Measurements from ENCODE around the gene LRRC72. TPM values are rescaled to one million over a fixed set of nuclear protein-coding genes. Genes with fewer than 3 reads are reported as not detected.
"Not testable (repeated sequence)": the region's sequence is repeated elsewhere in the genome, so short reads cannot be mapped to it uniquely, and the experiment has no call there.

The LRRC72 gene
- not detected for total RNA-seq

DNA sequence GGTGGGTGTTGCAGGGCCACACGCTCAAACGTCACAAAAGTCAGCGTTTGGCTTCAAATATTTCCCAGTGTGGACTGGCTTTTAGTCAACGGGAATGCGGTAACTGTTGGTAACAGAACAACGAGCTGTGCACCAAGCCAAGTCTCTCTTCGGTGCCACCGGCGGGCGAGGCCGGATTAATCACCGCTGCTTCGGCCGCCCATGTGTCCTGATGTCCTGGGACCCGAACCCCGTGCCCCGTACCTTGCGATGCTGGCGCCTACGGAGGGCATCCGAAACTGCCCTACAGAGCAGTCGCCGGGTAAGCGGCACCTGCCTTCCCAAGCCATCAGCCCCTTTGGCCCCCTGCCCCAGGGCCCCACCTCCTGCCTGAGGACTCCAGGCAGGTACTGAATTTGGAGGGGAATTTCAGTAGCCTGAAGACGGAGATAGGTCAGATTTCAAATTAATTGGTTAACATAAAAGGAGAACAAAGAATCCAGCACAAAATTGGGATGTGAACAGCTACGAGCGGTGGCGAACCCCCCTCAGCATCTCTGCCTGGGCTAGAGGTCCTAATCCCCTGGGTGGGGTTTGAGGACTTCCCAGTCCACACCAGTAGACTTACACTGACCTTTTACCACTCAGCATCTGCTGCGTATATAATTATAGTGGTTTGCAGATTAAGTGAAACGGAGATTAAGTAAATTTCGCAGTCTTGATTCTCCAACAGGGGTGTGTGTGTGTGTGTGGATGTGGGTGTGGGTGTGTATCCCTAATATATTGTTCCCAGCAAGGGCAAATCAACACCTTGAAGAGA is at the start of gene LRRC72:
TSS of gene LRRC72 (plus strand) at position 84 of the 799 bp plus-strand sequence. CDS start at position 212, 128 bp downstream.
- no peak for DNase-seq (ENCODE audit: low spot score)
- ATAC-seq: no peak

DNA sequence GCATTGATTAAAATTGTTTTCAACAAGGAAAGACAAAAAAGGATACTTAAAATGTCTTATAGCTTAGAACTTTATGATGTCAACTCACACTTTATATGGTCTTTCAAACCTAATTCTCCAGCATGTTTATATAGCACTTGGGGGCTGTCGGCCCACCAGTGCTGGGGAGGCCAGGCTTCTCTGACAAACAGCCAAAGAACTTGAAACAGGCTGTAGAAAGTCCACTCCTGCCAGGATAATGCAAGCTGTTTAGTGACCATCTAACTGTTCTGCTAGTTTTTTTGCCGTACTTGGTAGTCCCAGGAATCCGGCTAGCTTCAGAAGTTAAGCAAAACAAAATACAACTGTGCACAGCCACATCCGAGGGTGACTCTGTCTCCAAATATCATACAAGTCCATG is 47.5 kb upstream of the LRRC72 start:
- no peak for ATAC-seq
- no peak for DNase-seq (ENCODE audit: low spot score)

DNA sequence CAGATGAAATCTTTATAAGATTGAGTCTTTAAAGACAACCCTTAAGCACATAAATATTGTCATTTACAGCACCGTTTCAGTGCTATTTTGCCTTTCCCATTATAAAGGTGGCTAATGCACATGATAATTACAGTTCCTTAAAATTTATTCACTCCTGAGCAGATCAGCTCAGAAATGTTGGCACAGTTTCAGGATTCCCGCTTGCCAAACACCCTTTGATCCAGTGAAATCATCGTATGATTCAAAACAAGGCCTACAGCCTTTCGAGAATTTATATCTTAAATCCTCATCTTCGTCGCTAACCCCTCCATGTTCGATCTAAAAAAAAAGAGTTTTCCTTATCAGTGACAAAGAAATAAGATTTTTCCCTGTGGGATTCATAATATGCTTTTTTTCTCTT is 47.0 kb upstream of the LRRC72 start:
- peak; percentile 68 for ATAC-seq
- DNase-seq (ENCODE audit: low spot score): no peak

DNA sequence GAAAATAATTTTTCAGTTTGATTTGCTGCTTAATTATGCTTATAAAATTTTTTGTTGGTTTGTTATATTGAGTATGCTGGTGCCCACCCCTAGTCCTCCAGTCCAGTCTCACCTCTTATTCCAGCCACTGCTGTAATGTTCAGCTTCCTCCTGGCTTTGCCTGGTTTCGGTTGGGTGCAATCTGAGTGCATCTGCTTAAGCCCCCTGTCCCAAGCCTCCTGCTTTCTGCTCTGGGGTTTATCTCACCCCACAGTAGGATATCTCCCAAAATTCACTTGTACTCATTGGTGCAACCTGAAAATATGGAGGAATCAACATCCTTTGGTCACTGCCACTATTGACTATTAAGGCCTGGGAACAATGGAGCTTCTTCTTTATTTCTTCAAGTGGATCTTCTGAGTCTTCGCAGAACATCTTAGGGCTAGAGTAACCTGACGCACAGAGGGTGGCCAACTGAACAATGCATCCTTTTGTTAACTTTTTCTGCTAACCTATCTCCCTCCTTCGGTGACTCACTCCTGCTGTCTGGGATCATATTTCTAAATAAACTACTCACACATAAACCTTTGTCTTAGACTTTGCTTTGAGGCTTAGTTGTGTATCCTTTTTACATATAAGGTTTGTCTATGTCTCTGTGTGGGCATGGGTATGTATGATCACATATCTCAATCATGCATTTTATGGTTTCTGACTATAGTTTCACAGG is 42.0 kb upstream of the LRRC72 start:
- no peak for ATAC-seq
- DNase-seq (ENCODE audit: low spot score): no peak

DNA sequence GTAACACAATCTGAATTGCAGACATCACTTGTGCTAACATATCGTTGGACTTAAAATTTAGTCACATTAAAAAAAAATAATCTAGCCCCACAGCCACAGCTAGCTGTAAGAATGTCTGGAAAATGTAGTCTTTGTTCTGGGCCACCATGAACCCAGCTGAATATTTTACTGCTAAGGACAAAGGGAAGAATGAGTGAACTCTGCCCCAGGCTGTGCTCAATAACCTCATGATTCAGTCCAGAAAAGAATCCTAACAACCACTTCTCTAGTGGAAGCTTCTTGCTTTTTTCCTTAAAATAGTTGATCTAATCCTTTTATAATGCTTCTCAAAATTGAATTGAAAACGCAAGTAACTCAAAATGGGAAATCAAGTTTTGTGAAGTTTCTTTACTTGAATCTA is 35.5 kb upstream of the LRRC72 start:
- DNase-seq (ENCODE audit: low spot score): no peak
- ATAC-seq: no peak

DNA sequence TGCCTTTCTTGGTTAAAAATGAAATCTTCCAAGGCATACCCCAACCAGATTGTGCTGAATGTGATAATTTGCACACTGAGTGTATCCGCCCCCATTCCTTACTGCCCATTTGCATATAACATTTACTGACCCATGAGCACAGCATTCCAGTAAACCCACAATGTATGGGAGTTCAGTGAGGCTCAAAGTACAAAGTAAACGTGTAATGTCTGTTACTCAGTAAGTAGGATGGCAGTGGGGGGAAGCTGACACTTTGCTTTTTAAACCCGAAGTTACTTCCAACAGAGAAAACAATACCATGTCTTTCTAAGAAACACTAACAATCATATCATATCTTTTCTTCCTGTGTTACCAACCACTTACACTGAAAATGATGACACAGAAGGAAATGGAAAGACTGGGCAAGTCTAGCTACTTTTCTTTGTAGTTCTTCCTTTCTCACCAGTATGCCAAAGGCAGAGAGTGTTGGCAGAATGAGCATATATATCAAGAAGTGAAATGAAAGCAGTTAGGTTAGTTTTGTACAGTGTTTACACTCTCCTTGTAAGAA is 34.0 kb upstream of the LRRC72 start:
- no peak for DNase-seq (ENCODE audit: low spot score)

DNA sequence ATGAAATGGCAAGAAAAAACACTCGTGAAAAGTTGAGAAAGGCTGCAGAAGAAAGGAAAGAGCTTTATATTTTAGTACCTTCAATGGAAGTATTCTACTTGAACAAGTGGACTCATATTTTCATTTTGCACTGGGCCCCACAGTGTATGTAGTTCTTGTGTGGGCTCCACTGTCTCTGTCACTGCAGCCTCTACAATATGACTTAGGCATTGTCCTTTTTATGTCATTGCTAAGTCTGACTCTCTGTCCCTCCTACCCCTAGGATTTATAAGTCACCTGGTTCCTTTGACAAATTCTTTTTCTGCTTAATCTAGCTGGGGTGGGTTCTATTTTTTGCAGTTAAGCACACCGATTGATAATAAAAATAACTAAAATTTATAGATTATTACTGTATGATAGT is 33.4 kb upstream of the LRRC72 start:
- no peak for DNase-seq (ENCODE audit: low spot score)

More for the DNA sequence above, 34.0 kb upstream of the LRRC72 start:
- no peak for ATAC-seq

DNA sequence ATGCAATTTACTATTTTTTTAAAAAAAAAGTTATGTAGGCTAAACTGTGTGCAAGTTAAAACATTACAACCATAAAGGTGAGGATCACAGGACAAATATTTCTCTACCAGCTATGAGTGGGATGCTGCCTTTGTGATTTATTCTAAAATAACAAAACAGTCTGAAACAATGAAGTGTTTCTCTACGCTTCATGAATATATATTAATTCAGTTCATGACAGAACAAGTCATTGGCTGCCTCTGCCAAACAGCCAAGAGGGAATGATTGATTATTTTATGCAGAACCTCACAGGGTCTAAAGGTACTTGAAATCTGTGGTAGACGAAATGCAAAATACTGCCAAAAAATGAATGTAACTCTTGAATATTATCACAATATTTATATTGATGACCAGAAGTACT is 32.1 kb upstream of the LRRC72 start:
- DNase-seq (ENCODE audit: low spot score) (no peak), ATAC-seq (no peak)

More for the DNA sequence above, 33.4 kb upstream of the LRRC72 start:
- no peak for ATAC-seq

DNA sequence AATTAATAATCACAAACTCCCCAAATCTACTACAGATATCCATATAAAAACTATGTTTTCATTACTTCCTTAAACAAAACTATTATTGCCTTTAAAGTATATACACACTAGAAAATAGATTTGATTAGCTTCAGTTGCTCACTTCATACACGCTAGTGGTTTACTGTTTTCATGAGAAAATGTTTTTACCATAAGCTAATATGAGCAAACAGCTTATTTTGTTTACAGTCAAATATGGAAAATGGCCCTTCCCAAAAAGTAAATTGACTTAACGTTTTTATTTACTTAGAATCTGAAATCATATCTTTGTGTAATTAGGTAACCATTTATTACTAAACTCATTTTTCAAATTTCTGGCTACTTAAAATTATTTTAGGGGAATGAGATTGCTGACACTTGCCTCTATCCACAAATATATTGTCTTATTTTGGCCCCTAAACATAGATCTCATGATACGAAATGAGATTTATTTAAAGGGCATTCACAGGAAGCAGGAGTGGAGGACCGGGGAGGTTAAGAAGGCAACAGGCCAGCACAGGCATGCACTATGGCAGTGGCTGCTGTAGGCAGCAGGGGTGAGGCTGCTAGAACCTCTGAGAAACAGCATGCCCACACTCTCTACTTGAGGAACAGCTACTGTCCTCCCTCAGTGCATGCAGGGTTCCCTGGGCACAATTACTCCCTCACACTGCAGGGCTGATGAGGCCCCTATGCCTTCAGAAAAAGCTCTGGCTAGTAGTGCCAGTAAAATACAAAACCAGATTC is 31.5 kb upstream of the LRRC72 start:
- ATAC-seq (no peak), DNase-seq (ENCODE audit: low spot score) (no peak)

DNA sequence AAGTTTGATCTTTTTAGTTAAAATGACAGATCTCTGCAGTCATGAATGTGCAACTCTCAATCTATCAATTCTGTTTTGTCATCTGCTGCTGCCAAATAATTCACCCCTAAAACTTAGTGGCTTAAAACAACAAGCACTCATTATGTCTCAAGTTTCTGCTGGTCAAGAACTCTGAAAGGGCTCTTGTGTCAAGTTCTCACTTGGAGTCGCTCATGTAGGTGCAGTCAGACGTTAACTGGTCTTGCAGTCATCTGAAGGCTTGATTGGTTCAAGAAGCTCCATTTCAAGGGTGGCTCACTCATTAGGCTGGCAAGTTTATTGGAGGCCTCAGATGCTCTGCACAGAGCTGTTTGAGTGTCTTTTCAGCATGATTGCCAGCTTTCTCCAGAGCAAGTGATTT is 28.5 kb upstream of the LRRC72 start:
- no peak for ATAC-seq
- no peak for DNase-seq (ENCODE audit: low spot score)

DNA sequence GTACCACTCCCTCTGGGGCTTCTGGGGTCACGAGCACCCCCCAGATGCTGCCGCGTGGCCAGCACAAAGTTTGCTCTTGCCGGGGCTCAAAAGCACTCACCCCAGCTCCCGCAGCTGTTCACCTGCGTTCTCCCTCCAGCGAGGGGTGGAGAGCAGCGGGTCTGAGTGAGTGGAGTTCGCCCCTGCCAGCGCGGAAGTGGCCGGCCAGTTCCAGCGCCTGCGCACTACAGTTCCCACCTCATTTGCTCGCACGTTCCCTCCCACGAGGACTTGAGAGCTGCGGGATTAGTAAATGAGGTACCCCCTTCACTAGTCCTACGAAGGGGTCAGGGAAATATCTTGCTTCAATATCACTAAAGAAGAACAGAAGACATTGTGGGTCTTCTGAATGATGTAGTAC is 24.3 kb upstream of the LRRC72 start:
- ATAC-seq: no peak
- no peak for DNase-seq (ENCODE audit: low spot score)

DNA sequence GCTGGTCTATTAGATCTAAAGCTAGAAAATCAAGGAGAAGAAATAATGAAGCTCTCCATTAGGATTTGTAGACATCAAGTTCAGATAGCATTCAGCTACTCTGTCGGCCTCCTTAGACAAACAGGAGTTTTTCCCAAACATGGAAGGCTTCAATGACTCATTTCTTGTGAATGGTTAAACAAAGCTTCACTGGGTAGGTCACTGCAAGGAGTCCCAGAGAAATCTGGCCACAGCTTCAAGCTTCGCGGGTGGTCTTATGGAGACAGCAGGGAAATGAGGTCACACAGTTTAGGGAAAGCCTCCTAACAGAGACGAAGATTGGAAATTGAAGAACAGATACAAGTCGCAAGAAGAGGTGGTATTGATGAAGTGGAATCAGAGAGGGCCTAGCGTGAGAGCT is 22.6 kb upstream of the LRRC72 start:
- ATAC-seq: no peak
- no peak for DNase-seq (ENCODE audit: low spot score)

DNA sequence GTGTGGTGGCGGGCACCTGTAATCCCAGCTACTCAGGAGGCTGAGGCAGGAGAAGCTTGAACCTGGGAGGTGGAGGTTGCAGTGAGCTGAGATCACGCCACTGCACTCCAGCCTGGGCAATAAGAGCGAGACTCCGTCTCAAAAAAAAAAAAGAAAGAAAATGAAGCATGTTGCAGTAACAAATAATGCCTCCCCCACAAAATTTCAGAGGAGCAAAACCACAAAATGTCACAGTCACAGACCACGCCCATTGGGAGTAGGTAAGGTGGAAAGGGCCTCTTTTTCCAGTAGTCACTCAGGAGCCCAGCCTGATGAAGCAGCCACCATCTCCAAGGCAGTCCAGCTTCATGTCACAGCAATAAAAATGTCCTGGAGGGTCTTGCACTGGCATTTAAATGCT is 20.2 kb upstream of the LRRC72 start:
- not testable (repeated sequence) for ATAC-seq; DNase-seq (ENCODE audit: low spot score)

DNA sequence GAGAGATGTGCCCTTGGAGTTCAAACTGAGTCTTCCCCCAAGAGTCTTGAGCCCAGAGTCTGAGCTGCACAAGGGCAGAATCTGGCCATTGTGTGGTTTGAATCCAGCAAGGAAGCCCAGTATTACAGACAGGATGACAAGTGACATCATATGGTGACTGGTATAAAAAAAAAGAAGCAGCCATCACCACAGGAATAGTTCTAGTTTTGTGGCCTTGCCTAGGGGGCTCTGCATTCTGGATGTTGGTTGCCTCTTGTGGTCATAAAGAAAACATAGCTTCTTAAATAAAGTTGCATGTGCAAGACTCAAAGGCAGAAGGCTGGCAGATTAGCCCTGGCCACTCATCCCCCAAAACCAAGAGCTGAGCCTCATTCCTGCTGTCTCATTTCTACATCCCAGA is 16.8 kb upstream of the LRRC72 start:
- ATAC-seq (no peak), DNase-seq (ENCODE audit: low spot score) (no peak)

DNA sequence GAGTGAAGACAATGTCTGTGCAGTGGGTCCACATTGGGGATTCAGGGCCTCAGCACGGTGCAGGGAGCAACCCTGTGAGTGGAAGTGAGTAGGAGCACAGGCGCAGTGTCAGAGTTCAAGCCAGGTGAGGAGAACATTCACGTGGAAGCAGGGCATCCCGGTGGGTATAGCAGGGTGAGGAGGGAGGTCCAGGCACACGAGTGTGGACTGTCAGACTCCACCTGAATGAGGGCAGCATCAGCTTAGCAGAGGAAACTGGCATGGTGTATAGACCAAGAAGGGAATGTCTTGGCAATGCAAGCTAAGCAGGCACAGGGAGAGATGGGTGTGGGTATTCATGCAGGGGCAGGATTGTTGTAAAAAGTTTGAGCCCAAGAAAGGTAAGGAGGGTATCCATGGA is 15.3 kb upstream of the LRRC72 start:
- DNase-seq (ENCODE audit: low spot score) (no peak), ATAC-seq (no peak)

DNA sequence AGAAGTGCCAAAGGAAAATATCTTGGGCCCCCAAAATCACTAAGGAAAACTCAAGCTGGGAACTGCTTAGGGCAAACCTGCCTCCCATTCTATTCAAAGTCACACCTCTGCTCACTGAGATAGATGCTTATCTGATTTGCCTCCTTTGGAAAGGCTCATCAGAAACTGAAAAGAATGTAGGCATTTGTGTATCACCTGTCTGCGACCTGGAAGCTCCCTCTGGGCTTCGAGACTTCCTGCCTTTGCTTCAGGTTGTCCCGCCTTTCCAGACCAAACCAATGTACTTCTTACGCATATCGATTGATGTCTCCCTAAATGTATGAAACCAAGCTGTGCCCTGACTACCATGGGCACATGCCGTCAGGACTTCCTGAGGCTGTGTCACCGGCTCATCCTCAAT is 14.5 kb upstream of the LRRC72 start:
- ATAC-seq (no peak), DNase-seq (ENCODE audit: low spot score) (no peak)

DNA sequence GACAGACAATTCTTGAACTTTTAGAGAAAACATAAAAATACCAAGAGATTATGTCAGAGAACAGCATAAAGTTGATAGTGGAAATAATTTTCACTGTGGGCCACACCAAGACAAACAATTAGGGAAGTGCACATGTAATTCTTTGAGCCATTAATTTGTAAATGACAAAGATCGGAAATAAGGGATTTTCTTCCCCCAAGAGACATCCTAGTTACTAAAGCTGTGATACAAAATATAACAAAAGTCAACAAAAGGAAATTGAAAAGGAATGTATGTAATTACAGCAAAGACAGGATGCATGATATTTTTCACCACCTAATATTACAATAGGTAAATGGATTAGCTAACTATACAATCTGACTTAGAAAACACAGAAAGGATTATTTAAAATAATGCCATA is 12.4 kb upstream of the LRRC72 start:
- no peak for DNase-seq (ENCODE audit: low spot score)
- no peak for ATAC-seq

DNA sequence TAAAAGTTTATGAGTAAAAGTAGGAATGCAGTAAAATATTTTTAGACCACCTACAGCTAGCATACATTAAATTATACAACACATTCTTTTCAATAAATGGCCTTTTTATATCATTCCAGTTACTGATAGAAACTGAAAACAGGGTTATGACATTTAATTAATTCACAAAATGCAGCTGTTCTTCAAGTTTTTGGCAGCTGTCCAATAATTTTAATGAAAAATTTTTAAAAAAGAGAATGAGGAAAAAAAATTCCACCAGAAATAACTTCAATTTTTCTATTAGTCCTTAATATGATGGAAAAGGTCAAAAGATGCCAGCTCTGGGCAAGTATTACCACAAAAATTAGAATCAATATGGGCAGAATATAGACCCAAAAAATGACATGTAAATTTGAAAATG is 11.9 kb upstream of the LRRC72 start:
- DNase-seq (ENCODE audit: low spot score) (no peak), ATAC-seq (no peak)

DNA sequence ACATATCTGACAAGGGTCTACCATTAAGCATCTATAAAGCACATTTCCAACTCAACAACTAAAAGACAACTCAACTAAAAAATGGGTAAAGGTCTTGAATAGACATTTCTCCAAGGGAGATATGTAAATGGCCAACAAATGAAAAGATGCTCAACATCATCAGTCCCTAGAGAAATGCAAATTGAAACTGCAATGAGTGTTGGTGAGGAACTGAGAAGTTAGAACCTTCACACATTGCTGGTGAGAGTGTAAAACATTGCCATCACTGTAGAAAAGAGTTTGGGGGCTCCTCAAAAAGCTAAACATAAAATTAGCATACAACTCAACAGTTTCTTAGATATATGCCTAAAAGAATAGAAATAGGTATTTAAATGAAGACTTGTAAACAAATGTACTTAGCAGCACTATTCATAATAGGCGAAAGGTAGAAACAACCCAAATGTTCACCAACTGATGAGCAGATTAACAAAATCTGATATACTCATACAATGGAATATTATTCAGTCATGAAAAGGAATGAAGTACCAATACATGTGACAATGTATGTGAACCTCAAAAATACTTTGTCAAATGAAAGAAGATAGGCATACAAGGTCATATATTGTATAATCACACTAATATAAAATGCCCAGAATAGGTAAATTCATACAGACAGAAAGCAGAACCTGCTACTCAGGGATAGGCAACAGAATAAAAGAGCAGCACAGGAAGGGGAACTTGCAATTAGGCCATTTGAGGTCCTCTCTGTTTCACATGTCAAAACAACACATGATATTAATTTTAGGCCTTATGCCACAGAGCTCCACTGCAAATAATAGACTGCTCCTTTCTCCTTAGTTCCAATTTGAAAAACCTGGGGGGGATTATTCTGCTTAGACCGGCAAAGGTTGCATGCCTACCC is 10.6 kb upstream of the LRRC72 start:
- no peak for DNase-seq (ENCODE audit: low spot score)

DNA sequence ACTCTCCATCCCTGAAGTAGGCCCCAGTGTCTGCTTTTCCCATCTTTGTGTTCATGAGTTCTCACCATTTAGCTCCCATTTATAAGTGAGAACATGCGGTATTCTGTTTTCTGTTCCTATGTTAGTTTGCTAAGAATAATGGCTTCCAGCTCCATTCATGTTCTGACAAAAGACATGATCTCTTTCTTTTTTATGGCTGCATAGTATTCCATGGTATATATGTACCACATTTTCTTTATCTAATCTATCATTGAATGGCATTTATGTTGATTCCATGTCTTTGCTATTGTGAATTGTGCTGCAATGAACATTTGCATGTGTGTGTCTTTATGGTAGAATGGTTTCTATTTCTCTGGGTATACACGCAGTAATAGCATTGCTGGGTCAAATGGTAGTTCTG is 6.6 kb upstream of the LRRC72 start:
- not testable (repeated sequence) for ATAC-seq; DNase-seq (ENCODE audit: low spot score)

More for the DNA sequence above, 10.6 kb upstream of the LRRC72 start:
- no peak for ATAC-seq

Data from left lobe of liver (tissue), 2 donors.